PC-3 (cell line): Measurements from ENCODE around the gene IDS.

Experiments used
- EZH2 ChIP-seq: fragments of 300-600 bp; sonication (generic); IDR thresholded peaks from one replicate; pipeline ENCODE4 v1.6.1; 2017; ENCODE audit warnings: antibody characterized with exemption, mild to moderate bottlenecking, low read length; ENCODE audit not compliant: unreplicated experiment
- TF ChIP-seq, protein P1 (sequence below): fragments of 300-600 bp; sonication (generic); conservative IDR thresholded peaks from 2 replicates; pipeline ENCODE4 v1.5.1; 2017; ENCODE audit warnings: antibody characterized with exemption, low read depth, mild to moderate bottlenecking, low read length

DNA sequence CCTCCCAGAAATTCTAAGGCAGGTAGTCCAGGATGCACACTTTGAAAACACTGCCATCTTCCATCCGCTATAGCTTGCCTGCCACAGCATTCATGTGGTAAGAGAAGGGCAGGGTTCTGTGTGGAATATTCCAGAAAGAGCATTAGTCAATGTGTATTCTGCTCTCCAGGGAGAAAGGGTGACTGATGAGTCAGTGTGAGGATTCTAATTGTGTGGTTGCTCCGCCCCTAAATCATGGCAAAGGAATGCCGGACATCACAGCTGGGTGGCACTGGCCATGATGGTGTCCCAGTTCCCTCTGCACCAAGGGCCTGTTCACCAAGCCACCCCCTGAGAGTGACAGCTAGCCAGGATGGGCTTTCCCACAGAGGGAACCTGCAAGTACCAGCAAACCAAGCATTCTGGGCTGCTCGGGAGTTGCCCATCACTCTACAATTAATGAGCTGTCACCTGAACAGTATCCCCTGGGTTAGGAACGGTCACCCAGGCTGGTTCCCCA is 9.5 kb downstream of the IDS start:
- TF ChIP-seq EZH2, result no peak
- TF ChIP-seq, protein P1, sequence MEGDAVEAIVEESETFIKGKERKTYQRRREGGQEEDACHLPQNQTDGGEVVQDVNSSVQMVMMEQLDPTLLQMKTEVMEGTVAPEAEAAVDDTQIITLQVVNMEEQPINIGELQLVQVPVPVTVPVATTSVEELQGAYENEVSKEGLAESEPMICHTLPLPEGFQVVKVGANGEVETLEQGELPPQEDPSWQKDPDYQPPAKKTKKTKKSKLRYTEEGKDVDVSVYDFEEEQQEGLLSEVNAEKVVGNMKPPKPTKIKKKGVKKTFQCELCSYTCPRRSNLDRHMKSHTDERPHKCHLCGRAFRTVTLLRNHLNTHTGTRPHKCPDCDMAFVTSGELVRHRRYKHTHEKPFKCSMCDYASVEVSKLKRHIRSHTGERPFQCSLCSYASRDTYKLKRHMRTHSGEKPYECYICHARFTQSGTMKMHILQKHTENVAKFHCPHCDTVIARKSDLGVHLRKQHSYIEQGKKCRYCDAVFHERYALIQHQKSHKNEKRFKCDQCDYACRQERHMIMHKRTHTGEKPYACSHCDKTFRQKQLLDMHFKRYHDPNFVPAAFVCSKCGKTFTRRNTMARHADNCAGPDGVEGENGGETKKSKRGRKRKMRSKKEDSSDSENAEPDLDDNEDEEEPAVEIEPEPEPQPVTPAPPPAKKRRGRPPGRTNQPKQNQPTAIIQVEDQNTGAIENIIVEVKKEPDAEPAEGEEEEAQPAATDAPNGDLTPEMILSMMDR, result no peak
